T-cell (primary cell): ENCODE data around the gene VIL1. TPM values are rescaled to one million over a fixed set of nuclear protein-coding genes. Genes with fewer than 3 reads are reported as not detected.

Experiments
- ATAC-seq, 4 experiments: fragments of 200-7000 bp in 3 of 4; fragments of 150-1000 bp in 1 of 4; cut with Tn5 transposase; replicated peaks in 1 of 4; 1 replicate in 3 of 4; 2 replicates in 1 of 4; pipeline ENCODE4 v1.10.0; 2021; ENCODE audit warnings: moderate library complexity in 3 of 4, mild to moderate bottlenecking in 2 of 4, moderate number of reproducible peaks in 1 of 4
- CTCF ChIA-PET, 2 donors: fragments of 300-600 bp; sonication (Branson Sonifier 250); formaldehyde crosslinking; loops; one replicate each; lab custom pipeline; 2022; ENCODE audit warnings: antibody characterized with exemption in 2 of 2; lab: Charles Lee
- POLR2A ChIA-PET, 2 donors: fragments of 300-600 bp; sonication (Branson Sonifier 250); formaldehyde crosslinking; loops; one replicate each; lab custom pipeline; 2022; ENCODE audit warnings: antibody characterized with exemption in 2 of 2; lab: Charles Lee
- DNase-seq, 35 experiments: peaks; one replicate each; pipeline versions ENCODE4 v3.0.0 to v3.0.0-alpha.2; 2013 to 2023
- H3K27ac ChIP-seq: one replicate; pipeline ENCODE4 v1.5.1; 2013; ENCODE audit warnings: low read length
- H3K27me3 ChIP-seq, 2 experiments: replicated peaks in 1 of 2; 1 replicate in 1 of 2; 2 replicates in 1 of 2; pipeline versions ENCODE4 v1.6.1 to v1.7.0; 2013; ENCODE audit warnings: low read length in 1 of 2, mixed read lengths in 1 of 2; ENCODE audit not compliant: control insufficient read depth in 2 of 2, insufficient read depth in 2 of 2; ENCODE audit errors: extremely low read depth in 1 of 2
- H3K36me3 ChIP-seq, 2 donors: 1 replicate in 1 of 2; 2 replicates in 1 of 2; pipeline versions ENCODE4 v1.6.1 to v1.7.0; 2013; ENCODE audit warnings: low read length in 1 of 2; ENCODE audit not compliant: control insufficient read depth in 2 of 2, insufficient read depth in 1 of 2; ENCODE audit errors: extremely low read depth in 1 of 2
- H3K4me1 ChIP-seq, 2 experiments: 1 replicate in 1 of 2; 2 replicates in 1 of 2; pipeline versions ENCODE4 v1.6.1 to v1.7.0; 2013; ENCODE audit warnings: low read length in 2 of 2, mixed read lengths in 1 of 2; ENCODE audit not compliant: insufficient read depth in 2 of 2, control insufficient read depth in 1 of 2; ENCODE audit errors: extremely low read depth in 1 of 2
- H3K4me3 ChIP-seq, 2 donors: 1 replicate in 1 of 2; 2 replicates in 1 of 2; pipeline versions ENCODE4 v1.5.1 to v1.7.0; 2013; ENCODE audit warnings: mild to moderate bottlenecking in 2 of 2, low read length in 1 of 2, moderate library complexity in 1 of 2; ENCODE audit not compliant: control insufficient read depth in 1 of 2; ENCODE audit errors: extremely low read depth in 1 of 2
- H3K9me3 ChIP-seq: 2 replicates; pipeline ENCODE4 v1.7.0; 2013
- H3K27ac Mint-ChIP-seq, 2 donors: one replicate each; pipeline ENCODE4 v1.8.0; 2020 to 2021; ENCODE audit warnings: mild to moderate bottlenecking in 2 of 2, mixed read lengths in 2 of 2
- H3K27me3 Mint-ChIP-seq, 2 donors: one replicate each; pipeline ENCODE4 v1.8.0; 2021 to 2022; ENCODE audit warnings: mixed read lengths in 2 of 2
- H3K36me3 Mint-ChIP-seq: one replicate; pipeline ENCODE4 v1.8.0; 2021; ENCODE audit warnings: mixed read lengths
- H3K4me1 Mint-ChIP-seq, 3 donors: one replicate each; pipeline ENCODE4 v1.8.0; 2020 to 2022; ENCODE audit warnings: mixed read lengths in 3 of 3, mild to moderate bottlenecking in 1 of 3
- H3K4me3 Mint-ChIP-seq, 3 donors: one replicate each; pipeline ENCODE4 v1.8.0; 2020 to 2022; ENCODE audit warnings: mild to moderate bottlenecking in 3 of 3, mixed read lengths in 3 of 3, moderate library complexity in 3 of 3
- H3K9me3 Mint-ChIP-seq, 3 donors: one replicate each; pipeline ENCODE4 v1.8.0; 2020 to 2022; ENCODE audit warnings: mixed read lengths in 3 of 3
- WGBS: methylation state at CpG from one replicate; pipeline ENCODE4 v1.1.5; 2013; ENCODE audit warnings: missing lambda C conversion rate; ENCODE audit not compliant: insufficient coverage; 5-methylcytosine and 5-hydroxymethylcytosine counted together
- total RNA-seq, 35 experiments: library from RNA in 6 of 35; stranded (reverse) in 6 of 35; fragments of 120-200 nt in 1 of 35; gene quantifications; one replicate each; pipeline versions ENCODE4 v1.2.1 to v1.2.4 and lab custom pipeline; 2013 to 2026

The VIL1 gene
- total RNA-seq (under 1 TPM; 0.23 to 0.67 (median 0.51) TPM), total RNA-seq (lab: John Stamatoyannopoulos, UW) (0 to 0.64 (median 0.05) reads per million in 29 experiments)
- total RNA-seq (2013), result 0.09 TPM

DNA sequence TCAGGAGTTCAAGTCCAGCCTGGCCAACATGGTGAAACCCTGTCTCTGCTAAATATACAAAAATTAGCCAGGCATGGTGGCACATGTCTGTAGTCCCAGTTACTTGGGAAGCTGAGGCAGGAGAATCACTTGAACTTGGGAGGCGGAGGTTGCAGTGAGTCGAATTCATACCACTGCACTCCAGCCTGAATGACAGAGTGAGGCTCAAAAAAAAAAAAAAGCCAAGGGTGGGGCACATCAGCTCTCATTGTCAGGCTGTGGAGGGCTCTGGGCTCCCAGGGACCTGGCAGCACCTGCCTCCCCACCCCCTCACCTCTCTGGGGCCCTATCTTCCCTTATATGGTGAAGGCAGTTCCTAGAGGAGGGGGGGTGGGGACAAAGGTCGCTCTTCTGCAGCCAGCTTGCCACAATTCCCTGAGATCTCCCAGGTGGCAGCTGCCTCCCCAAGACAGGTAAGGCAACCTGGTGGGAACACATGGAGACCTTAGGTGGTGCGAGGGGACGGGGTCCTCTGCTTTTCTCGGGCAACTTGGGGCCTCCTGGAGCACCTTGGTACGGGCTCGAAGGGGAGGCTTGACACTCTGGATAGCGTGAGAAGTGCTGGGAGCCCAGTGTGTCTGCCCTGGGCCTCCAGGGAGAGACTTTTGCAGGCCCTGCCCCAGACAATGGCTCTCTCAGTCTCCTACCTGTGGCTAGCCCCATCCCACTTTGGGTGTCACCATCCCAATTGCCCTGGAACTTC is at the start of gene VIL1:
Gene VIL1 (plus strand): TSS at position 407 of the 742 bp plus-strand sequence. CDS start 4,656 bp downstream, outside the sequence.
- Histone ChIP-seq H3K27me3 (peaks cover 0 to 5% of the 10 kb centered on the region in 2 experiments), H3K4me1 (no peaks in the 10 kb centered on the region), H3K9me3 (no peaks in the 10 kb centered on the region), H3K36me3 (no peaks in the 10 kb centered on the region), H3K27ac (no peak within 1 kb of the TSS), H3K4me3 (no peak within 1 kb of the TSS)
- Mint-ChIP-seq H3K9me3 (no peaks in the 10 kb centered on the region), H3K36me3 (no peaks in the 10 kb centered on the region), H3K27me3 (no peaks in the 10 kb centered on the region), H3K27ac (no peak within 1 kb of the TSS), H3K4me3 (no peak within 1 kb of the TSS), H3K4me1 (peaks cover 0 to 8% (median 0%) of the 10 kb centered on the region in 3 donors)
- ATAC-seq (no peak), DNase-seq (no peak)
- ChIA-PET POLR2A (no interaction called here), CTCF (no interaction called here)
- 84% methylated on average over 9 of the region's 9 CpGs for WGBS

GRCh38 chr2:218369330-218369729 is 49.6 kb upstream of the VIL1 start:
- peaks cover 20 to 27% of the 10 kb centered on the region in 2 experiments for H3K4me1 ChIP-seq
- DNase-seq (no peak), ATAC-seq (no peak)
- POLR2A ChIA-PET, result no interaction called here
- CTCF ChIA-PET, result interaction anchor here in 1 of 2 donors (0.6 to 1.1 kb wide), 3 partner anchors 24 to 290 kb away, joined by 3 to 4 read pairs (median 3); partner anchors contain the start of genes AAMP, BCS1L, PNKD and ZNF142
- 80% methylated on average over 1 of the region's 2 CpGs for WGBS
- no peaks in the 10 kb centered on the region for H3K9me3 ChIP-seq
- H3K36me3 Mint-ChIP-seq, result no peaks in the 10 kb centered on the region
- no peaks in the 10 kb centered on the region for H3K9me3 Mint-ChIP-seq
- H3K4me1 Mint-ChIP-seq, result peaks cover 26 to 32% (median 32%) of the 10 kb centered on the region in 3 donors
- H3K4me3 ChIP-seq, result no peak overlapping the region
- peak overlapping the region; percentile 51 to 81 for H3K27ac Mint-ChIP-seq
- H3K4me3 Mint-ChIP-seq, result peak overlapping the region; percentile 5 to 72 (median 17)
- no peaks in the 10 kb centered on the region for H3K27me3 ChIP-seq
- H3K36me3 ChIP-seq, result no peaks in the 10 kb centered on the region
- no peaks in the 10 kb centered on the region for H3K27me3 Mint-ChIP-seq
- peak overlapping the region; percentile 24 for H3K27ac ChIP-seq

DNA sequence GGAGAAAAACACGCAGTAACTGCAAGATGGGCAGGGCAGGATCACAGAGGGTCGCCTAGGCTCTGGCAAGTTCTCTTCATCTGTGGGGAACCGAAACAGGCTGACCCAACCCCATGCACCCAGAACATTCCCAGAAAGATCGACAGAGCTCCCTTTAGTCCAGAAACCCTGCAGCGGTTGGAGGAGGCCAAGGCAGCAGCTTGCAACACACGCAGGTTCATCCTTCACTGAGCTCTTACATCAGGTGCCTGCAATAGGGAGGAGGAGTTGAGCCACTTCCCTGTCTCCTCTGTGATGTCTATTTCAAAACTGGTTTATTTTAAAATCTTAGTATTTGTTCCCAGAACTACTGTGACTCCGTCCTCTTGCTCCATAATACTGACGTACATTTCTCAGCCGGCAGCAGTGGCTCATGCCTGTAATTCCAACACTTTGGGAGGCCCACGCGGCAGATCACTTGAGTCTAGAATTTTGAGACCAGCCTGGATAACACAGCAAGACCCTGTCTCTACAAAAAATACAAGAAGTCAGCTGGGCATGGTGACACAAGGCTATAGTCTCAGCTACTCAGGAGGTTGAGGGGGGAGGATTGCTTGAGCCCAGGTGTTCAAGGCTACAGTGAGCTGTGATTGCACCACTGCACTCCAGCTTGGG is 48.4 kb upstream of the VIL1 start:
- DNase-seq (no peak), ATAC-seq (no peak)
- ChIA-PET CTCF (interaction anchor here in 1 of 2 donors (0.9 kb wide), 1 partner anchor 97 kb away, joined by 5 read pairs; no protein-coding TSS in a partner anchor), POLR2A (no interaction called here)
- Histone ChIP-seq H3K9me3 (no peaks in the 10 kb centered on the region), H3K27me3 (no peaks in the 10 kb centered on the region), H3K4me3 (no peak overlapping the region), H3K36me3 (no peaks in the 10 kb centered on the region), H3K4me1 (peaks cover 20 to 27% of the 10 kb centered on the region in 2 experiments), H3K27ac (no peak overlapping the region)
- Mint-ChIP-seq H3K27me3 (no peaks in the 10 kb centered on the region), H3K27ac (peak overlapping the region; percentile 59 to 81), H3K4me1 (peaks cover 26 to 32% (median 32%) of the 10 kb centered on the region in 3 donors), H3K36me3 (no peaks in the 10 kb centered on the region), H3K4me3 (no peak overlapping the region), H3K9me3 (no peaks in the 10 kb centered on the region)
- WGBS, result 100% methylated on average over 6 of the region's 11 CpGs

DNA sequence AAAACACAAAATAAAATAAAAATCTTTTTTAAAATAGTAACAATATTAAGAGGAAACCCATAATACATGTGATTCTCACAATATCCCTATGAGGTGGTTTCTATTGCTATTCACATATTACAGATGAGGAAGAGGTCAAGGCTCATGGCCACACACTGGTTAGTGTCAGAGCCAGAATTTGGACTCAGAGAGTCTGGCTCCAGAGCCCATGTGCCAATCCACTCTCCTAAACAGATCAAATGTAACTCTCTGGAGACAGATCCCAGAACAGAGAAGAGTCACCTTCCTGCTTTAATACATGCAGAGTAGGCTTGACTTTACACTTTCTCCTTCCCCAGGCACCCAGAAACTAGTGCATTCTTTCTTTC is 47.0 kb upstream of the VIL1 start:
- H3K27ac Mint-ChIP-seq, result no peak overlapping the region

GRCh38 chr2:218374795-218375194 is 44.1 kb upstream of the VIL1 start:
- Histone ChIP-seq H3K27me3 (no peaks in the 10 kb centered on the region), H3K4me1 (peaks cover 0 to 4% of the 10 kb centered on the region in 2 experiments), H3K4me3 (no peak overlapping the region), H3K36me3 (no peaks in the 10 kb centered on the region), H3K27ac (no peak overlapping the region), H3K9me3 (no peaks in the 10 kb centered on the region)
- no peak overlapping the region for H3K27ac Mint-ChIP-seq
- DNase-seq (no peak), ATAC-seq (no peak)
- ChIA-PET CTCF (no interaction called here), POLR2A (no interaction called here)
- peaks cover 5 to 8% (median 8%) of the 10 kb centered on the region in 3 donors for H3K4me1 Mint-ChIP-seq
- no peaks in the 10 kb centered on the region for H3K27me3 Mint-ChIP-seq
- 67% methylated on average over 1 of the region's 4 CpGs for WGBS
- H3K9me3 Mint-ChIP-seq, result no peaks in the 10 kb centered on the region
- no peaks in the 10 kb centered on the region for H3K36me3 Mint-ChIP-seq
- H3K4me3 Mint-ChIP-seq, result no peak overlapping the region

More for the DNA sequence above, 47.0 kb upstream of the VIL1 start:
- no peaks in the 10 kb centered on the region for H3K36me3 Mint-ChIP-seq
- DNase-seq, result no peak
- Histone ChIP-seq H3K36me3 (no peaks in the 10 kb centered on the region), H3K27ac (no peak overlapping the region), H3K27me3 (no peaks in the 10 kb centered on the region), H3K4me1 (peaks cover 20 to 25% of the 10 kb centered on the region in 2 experiments), H3K9me3 (no peaks in the 10 kb centered on the region), H3K4me3 (no peak overlapping the region)
- ChIA-PET CTCF (no interaction called here), POLR2A (no interaction called here)
- H3K27me3 Mint-ChIP-seq, result no peaks in the 10 kb centered on the region
- no peaks in the 10 kb centered on the region for H3K9me3 Mint-ChIP-seq
- no peak overlapping the region for H3K4me3 Mint-ChIP-seq
- ATAC-seq, result no peak
- H3K4me1 Mint-ChIP-seq, result peaks cover 26 to 30% (median 26%) of the 10 kb centered on the region in 3 donors

GRCh38 chr2:218375212-218375611 is 43.7 kb upstream of the VIL1 start:
- ATAC-seq (no peak), DNase-seq (no peak)
- Mint-ChIP-seq H3K27me3 (no peaks in the 10 kb centered on the region), H3K4me1 (peaks cover 2 to 4% (median 4%) of the 10 kb centered on the region in 3 donors), H3K9me3 (no peaks in the 10 kb centered on the region), H3K36me3 (no peaks in the 10 kb centered on the region), H3K4me3 (no peak overlapping the region), H3K27ac (no peak overlapping the region)
- no peaks in the 10 kb centered on the region for H3K27me3 ChIP-seq
- H3K27ac ChIP-seq, result no peak overlapping the region
- 83% methylated on average over 1 of the region's 2 CpGs for WGBS
- ChIA-PET CTCF (interaction anchor here in 1 of 2 donors (0.7 kb wide), 1 partner anchor 341 kb away, joined by 8 read pairs; no protein-coding TSS in a partner anchor), POLR2A (interaction anchor here in 1 of 2 donors (0.7 kb wide), 1 partner anchor 208 kb away, joined by 3 read pairs; the partner anchor contains the start of gene CXCR1)
- no peaks in the 10 kb centered on the region for H3K4me1 ChIP-seq
- H3K36me3 ChIP-seq, result no peaks in the 10 kb centered on the region
- H3K4me3 ChIP-seq, result no peak overlapping the region
- no peaks in the 10 kb centered on the region for H3K9me3 ChIP-seq
